ENCODE data around the gene CLEC16A.
"Not testable (repeated sequence)": the region's sequence is repeated elsewhere in the genome, so short reads cannot be mapped to it uniquely, and the experiment has no call there.

Gene CLEC16A

GRCh38 chr16:11208916-11209665 is 264.7 kb downstream of the CLEC16A start:
- DNase-seq, result no peak

- no peak for DNase-seq
Measured at GRCh38 chr16:11210260-11210659, 265.9 kb downstream of the CLEC16A start.

- DNase-seq, result no peak
Measured at GRCh38 chr16:11211061-11211976, 267.0 kb downstream of the CLEC16A start.

GRCh38 chr16:11211977-11212797 is 267.8 kb downstream of the CLEC16A start:
- DNase-seq, result no peak

GRCh38 chr16:11212798-11213196 is 268.4 kb downstream of the CLEC16A start:
- DNase-seq, result no peak

- DNase-seq, result no peak
Measured at GRCh38 chr16:11213373-11213772, 269.0 kb downstream of the CLEC16A start.

GRCh38 chr16:11213799-11214198 is 269.4 kb downstream of the CLEC16A start:
- DNase-seq, result no peak

- no peak for DNase-seq
Measured at GRCh38 chr16:11215935-11216556, 271.7 kb downstream of the CLEC16A start.

- no peak for DNase-seq
Measured at GRCh38 chr16:11217651-11218603, 273.6 kb downstream of the CLEC16A start.

GRCh38 chr16:11218604-11218962 is 274.2 kb downstream of the CLEC16A start:
- DNase-seq, result no peak

GRCh38 chr16:11219178-11219577 is 274.8 kb downstream of the CLEC16A start:
- DNase-seq, result no peak

GRCh38 chr16:11220507-11220906 is 276.1 kb downstream of the CLEC16A start:
- DNase-seq, result not testable (repeated sequence)

- peak; percentile 26 to 50 for DNase-seq
Measured at GRCh38 chr16:11224096-11224893, 279.9 kb downstream of the CLEC16A start.

- peak; percentile 80 for DNase-seq
Measured at GRCh38 chr16:11224894-11225676, 280.7 kb downstream of the CLEC16A start.

- no peak for DNase-seq
Measured at GRCh38 chr16:11225677-11226549, 281.5 kb downstream of the CLEC16A start.

GRCh38 chr16:11229432-11229831 is 285.1 kb downstream of the CLEC16A start:
- no peak for DNase-seq

GRCh38 chr16:11229906-11230305 is 285.5 kb downstream of the CLEC16A start:
- no peak for DNase-seq

GRCh38 chr16:11231367-11231970 is 287.1 kb downstream of the CLEC16A start:
- no peak for DNase-seq

Measured in activated CD4-positive, alpha-beta T cell treated with anti-CD3 and anti-CD28 coated beads for 4 hours (primary cell).